Measurements from ENCODE around the gene TSPO.

TSPO gene

GRCh38 chr22:43157874-43158546, 6.7 kb downstream of the TSPO start:
- DNase-seq: no peak

DNA sequence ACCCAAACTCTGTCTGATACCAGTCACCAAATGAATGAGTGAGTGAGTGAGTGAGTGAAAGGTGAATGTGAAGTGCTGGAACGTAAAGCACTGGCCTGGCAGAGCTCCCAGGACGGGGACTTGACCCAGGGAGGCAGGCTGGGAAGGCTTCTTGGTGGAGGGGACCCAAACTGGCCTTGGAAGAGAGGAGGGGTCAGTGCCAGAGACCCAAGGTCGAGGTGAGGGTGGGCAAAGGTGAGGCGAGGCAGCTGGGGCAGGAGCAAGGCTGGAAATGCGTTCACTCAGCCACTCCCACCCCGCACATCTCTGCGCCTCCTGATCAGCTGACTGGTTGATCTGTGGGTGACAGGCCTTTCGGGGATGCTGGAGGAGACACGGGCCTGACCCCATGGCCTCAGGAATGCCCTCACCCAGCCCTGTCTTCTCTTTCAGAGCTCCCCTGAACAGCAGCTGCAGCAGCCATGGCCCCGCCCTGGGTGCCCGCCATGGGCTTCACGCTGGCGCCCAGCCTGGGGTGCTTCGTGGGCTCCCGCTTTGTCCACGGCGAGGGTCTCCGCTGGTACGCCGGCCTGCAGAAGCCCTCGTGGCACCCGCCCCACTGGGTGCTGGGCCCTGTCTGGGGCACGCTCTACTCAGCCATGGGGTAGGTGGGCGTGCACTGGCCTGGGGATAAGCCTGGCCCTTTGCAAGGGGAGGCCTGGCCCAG, 7.6 kb downstream of the TSPO start:
- no peak for DNase-seq

- no peak for DNase-seq
Observed at GRCh38 chr22:43159484-43160178, 8.3 kb downstream of the TSPO start.

DNA sequence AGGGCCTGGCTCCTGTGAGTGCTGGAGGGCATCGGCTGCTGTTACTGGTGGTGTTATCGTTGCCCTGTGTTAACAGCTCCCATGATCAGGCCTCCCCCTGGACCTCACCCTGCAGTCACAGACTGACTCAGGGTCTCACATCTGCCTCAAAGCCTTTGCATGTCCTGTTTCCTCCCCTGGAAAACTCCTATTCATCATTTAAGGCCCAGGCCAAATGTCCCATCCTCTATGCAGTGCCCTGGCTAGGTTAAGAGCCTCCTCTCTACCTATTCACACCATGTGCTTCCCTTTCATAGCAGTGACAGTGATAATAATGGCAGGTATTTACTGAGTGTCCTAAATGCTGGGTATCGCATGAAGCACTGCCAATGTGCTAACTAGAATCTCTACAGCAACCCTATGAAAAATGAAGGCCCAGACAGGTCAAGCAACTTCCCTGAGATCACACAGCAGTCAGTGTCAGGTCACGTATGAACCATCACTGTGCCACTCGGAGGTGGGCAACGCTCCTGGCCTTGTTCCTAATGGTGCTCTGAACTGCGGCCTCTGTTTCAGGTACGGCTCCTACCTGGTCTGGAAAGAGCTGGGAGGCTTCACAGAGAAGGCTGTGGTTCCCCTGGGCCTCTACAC, 9.3 kb downstream of the TSPO start:
- no peak for DNase-seq

DNA sequence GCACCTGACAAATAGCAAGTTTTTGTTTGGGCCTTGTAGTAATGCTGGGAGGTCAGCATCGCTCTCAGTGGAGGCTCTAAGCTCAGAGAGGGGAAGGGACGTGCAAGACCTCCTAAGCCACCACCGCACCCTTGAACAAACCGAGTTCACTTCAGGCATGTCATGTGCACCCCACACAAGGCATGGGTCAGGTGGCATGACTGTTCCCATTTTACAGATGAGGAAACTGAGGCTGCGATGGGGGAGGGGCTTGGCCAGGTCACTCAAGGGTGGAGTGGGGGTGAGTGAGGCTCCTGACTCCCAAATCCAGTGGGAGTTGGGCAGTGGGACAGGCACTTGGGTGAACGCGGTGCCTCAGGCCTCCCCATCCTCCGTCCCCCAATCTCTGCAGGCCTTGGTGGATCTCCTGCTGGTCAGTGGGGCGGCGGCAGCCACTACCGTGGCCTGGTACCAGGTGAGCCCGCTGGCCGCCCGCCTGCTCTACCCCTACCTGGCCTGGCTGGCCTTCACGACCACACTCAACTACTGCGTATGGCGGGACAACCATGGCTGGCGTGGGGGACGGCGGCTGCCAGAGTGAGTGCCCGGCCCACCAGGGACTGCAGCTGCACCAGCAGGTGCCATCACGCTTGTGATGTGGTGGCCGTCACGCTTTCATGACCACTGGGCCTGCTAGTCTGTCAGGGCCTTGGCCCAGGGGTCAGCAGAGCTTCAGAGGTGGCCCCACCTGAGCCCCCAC, 11.2 kb downstream of the TSPO start:
- no peak for DNase-seq

- DNase-seq: no peak
Observed at GRCh38 chr22:43163241-43163795, 12.0 kb downstream of the TSPO start.

GRCh38 chr22:43164636-43165035, 13.3 kb downstream of the TSPO start:
- no peak for DNase-seq

GRCh38 chr22:43166132-43166930, 15.0 kb downstream of the TSPO start:
- no peak for DNase-seq

- no peak for DNase-seq
Observed at GRCh38 chr22:43167001-43167589, 15.7 kb downstream of the TSPO start.

DNA sequence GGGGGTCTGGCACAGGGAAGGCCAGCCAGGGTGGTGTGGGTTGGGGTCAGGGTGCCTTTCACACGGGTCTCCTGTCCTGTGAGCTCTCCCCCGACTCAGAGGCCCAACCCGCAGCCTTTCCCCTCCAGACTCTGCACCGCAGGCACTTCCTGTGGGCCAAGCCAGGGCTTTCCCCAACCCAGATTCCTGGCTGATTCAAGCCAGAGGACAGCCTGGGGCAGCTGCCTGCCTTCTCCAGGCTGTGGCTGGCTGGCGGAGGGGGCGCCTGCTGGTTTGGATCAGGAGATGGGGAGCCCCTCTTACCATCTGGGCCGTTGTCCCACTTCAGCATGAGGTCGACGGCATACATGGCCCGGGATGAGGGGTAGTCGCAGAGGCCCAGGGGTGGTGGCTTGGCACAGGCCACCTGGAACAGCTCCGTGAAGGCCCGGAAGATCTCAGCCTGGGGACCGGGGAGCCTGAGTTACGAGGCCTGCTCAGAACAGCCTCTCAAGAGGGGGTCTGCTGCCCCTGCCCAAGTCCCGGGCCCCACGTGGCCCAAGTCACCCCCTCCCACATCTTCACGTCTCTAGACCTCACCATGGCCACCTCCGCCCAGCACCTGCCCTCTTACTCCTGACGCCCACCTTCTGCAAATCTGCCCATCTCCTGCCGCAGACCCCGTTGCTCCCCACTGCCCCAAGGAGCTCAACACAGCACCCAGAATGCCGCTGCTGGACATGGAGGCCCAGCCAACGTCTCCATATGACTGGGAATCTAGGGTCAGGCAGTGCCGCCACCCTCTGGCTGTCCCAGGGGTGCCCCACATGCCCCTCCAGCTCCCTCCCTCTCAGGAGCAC, 17.3 kb downstream of the TSPO start:
- no peak for DNase-seq

DNA sequence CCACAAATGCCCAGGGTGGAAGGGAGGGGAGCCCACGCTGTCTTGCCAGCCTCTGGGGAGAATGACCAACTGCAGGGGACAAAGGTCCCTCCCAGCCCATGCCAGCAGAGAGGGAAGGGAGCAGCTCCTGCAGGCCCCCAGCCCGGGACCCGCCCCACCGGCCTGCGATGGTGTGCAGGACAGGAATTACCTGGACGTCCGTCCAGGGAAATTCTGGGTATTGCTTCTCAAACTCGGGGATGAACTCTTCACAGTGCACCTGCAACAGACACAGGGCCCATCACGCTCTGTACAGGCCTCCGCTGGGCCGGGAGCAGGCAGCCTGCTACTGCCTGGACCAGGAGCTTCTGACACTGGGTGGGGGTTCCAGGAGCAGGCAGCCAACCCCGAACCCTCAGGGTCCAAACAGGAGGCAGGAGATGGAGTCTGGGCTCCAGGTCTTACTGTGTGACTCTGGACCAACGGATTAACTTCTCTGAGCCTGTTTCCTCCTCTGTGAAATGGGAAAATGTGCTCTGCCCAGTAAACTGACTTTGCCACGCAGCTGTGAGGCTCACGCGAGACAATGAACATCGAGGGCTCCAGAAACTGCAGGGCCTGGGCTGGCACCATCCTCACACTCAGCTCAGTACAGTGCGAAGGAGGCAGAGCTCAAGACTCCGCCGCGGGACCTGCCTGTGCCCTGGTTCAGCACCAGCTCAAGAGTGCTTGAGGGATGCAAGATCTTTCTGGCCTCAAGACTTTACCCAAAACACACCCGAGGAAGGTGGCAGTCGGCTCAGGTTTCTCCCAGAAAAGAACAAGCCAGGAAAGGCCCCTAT, 18.2 kb downstream of the TSPO start:
- no peak for DNase-seq

GRCh38 chr22:43170131-43170480, 18.7 kb downstream of the TSPO start:
- DNase-seq: no peak

DNA sequence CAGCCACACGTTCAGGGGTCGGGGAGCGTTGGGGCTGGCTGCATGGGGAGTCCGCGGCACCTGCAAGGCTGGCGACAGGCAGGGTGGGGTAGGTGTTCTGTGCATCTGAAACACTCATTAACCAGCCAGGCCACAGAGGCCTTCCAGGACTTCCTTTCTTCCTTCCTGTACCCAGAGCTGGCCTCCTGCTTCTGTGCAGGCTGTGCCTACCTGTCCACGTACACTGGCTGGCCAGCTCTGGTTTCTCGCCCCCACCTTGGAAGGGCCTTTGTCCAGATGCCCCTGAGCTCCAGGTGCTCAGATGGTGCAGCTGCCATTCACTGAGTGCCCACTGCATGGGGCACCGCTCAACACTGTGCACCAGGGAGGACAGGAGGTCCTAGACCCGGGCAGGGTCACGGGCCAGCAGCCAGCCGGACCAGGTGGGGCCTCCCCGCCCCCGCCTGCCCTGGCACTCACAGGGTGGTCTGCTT, 19.7 kb downstream of the TSPO start:
- DNase-seq: no peak

DNA sequence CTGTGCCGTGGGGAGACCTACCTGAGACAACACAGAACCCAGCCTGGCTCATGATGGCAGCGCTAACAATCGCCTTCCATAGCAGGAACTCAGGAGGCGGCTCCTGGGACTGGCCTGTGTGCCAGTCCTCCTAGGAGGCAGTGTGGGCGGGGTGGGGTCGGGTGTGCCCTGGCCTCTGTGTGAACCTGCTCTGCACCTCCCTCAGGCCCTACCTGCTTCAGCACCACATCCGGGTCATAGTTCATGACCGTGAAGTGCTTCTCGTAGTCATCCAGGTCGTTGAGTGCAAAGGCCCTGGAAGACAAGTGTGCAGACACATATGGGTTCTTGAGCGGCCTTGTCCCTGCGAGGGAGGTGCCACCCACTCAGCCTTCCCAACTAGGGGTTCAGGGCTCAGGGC, 20.2 kb downstream of the TSPO start:
- DNase-seq: no peak

GRCh38 chr22:43172191-43172590, 20.8 kb downstream of the TSPO start:
- DNase-seq: no peak

GRCh38 chr22:43173566-43173965, 22.2 kb downstream of the TSPO start:
- no peak for DNase-seq

DNA sequence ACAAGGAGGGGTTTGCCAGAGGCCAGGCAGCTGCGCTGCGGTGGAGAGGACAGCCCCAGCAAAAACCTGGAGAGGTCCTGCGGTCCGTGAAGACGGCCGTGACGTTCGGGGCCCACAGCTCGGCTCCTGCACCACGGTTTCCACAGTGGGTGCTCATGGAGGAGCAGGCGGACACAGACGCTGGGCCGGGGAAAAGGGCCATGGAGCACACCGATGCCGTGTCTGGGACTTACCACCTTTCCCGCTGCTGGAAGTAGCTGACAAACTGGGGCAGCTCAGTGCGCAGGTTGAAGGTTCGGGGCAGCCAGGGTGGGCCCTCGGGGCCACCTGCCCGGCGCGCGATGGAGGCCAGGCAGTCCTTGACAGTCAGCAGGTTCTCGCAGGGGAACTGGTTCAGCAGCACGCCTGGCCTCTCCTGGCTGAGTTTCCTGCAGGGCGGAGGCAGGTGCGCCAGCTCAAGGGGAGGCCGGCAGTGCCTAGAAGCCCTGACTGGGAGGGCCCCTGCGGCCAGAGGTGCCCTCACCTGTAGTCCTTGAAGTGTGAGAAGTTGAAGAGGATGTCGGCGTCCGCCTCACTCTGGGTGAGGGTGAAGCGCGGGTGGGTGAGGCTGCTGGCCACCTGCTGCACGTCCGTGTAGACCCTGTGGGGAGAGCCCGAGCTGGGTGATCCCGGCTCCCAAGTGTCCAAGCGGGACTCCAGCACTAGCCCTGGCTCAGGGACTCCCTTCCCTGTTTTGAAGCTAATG, 22.8 kb downstream of the TSPO start:
- DNase-seq: no peak
